GM12878 (cell line): ENCODE measurements around the gene ACSS1. TPM values are rescaled to one million over a fixed set of nuclear protein-coding genes. Genes with fewer than 3 reads are reported as not detected.

Experiments
- ATAC-seq: fragments of 200-7000 bp; cut with Tn5 transposase; 3 replicates; pipeline ENCODE4 v1.9.1; 2020; ENCODE audit warnings: mild to moderate bottlenecking, moderate library complexity
- BruUV-seq: library from RNA; stranded (reverse); fragments of 400-500 nt; replicated peaks from 2 replicates; lab custom pipeline; 2021; lab: Mats Ljungman, UMichigan
- CTCF ChIA-PET: fragments of 300-600 bp; sonication (Branson Sonifier 250); formaldehyde crosslinking; extraction: SDS; loops from one replicate; lab custom pipeline; 2021; ENCODE audit warnings: inconsistent platforms; lab: Yijun Ruan, JAX
- POLR2A ChIA-PET: fragments of 350-600 bp; formaldehyde crosslinking; extraction: SDS; loops from one replicate; lab custom pipeline; 2021; ENCODE audit warnings: inconsistent platforms; lab: Charles Lee
- RAD21 ChIA-PET: fragments of 300-600 bp; sonication (Branson Sonifier 250); formaldehyde crosslinking; loops from one replicate; lab custom pipeline; 2023; ENCODE audit warnings: antibody characterized with exemption; ENCODE audit not compliant: unreplicated experiment; lab: Charles Lee
- SMC1A ChIA-PET: fragments of 300-600 bp; sonication (Branson Sonifier 250); formaldehyde crosslinking; loops from one replicate; lab custom pipeline; 2023; ENCODE audit not compliant: unreplicated experiment, uncharacterized antibody; lab: Charles Lee
- DNase-seq: peaks from one replicate; pipeline ENCODE4 v3.0.0-alpha.2; 2011; ENCODE audit warnings: low read depth, low spot score
- FAIRE-seq: peaks from 3 replicates; lab custom pipeline; 2011; peaks lifted over from hg19 to GRCh38; lab: Jason Lieb, UNC
- H2AFZ ChIP-seq: 2 replicates; pipeline ENCODE4 v1.6.0; 2011; ENCODE audit warnings: low read depth, low read length, control low read depth; ENCODE audit not compliant: control insufficient read depth
- H3K27ac ChIP-seq: 2 replicates; pipeline ENCODE4 v1.5.1; 2011; ENCODE audit warnings: control low read depth; ENCODE audit not compliant: control insufficient read depth, insufficient read depth
- H3K27me3 ChIP-seq, 2 experiments: replicated peaks in 1 of 2; 2 replicates each; pipeline versions ENCODE4 v1.6.0 to v1.6.1; 2011; ENCODE audit warnings: low read length in 1 of 2; ENCODE audit not compliant: control insufficient read depth in 2 of 2, insufficient read depth in 2 of 2
- H3K36me3 ChIP-seq, 2 experiments: 2 replicates each; pipeline ENCODE4 v1.5.1; 2011; ENCODE audit warnings: low read length in 1 of 2; ENCODE audit not compliant: control insufficient read depth in 2 of 2, insufficient read depth in 2 of 2
- H3K4me1 ChIP-seq: 2 replicates; pipeline ENCODE4 v1.6.1; 2011; ENCODE audit warnings: mild to moderate bottlenecking, low read length, moderate library complexity, mixed read lengths; ENCODE audit not compliant: control insufficient read depth, insufficient read depth
- H3K4me2 ChIP-seq: 2 replicates; pipeline ENCODE4 v1.6.0; 2011; ENCODE audit warnings: control low read depth; ENCODE audit not compliant: control insufficient read depth, insufficient read depth
- H3K4me3 ChIP-seq: fragments of 200-600 bp; sonication (generic); 2 replicates; pipeline ENCODE4 v1.5.1; 2016
- H3K79me2 ChIP-seq: 2 replicates; pipeline ENCODE4 v1.6.0; 2011; ENCODE audit warnings: low read length; ENCODE audit not compliant: control insufficient read depth, insufficient read depth
- H3K9ac ChIP-seq: 2 replicates; pipeline ENCODE4 v1.8.0; 2011; ENCODE audit warnings: low read length, control low read depth, mixed read lengths; ENCODE audit not compliant: control insufficient read depth, insufficient read depth
- H3K9me3 ChIP-seq: replicated peaks from 3 replicates; pipeline ENCODE4 v1.5.1; 2011; ENCODE audit warnings: mild to moderate bottlenecking, low read length; ENCODE audit not compliant: control insufficient read depth, insufficient read depth
- H4K20me1 ChIP-seq: 2 replicates; pipeline ENCODE4 v1.6.0; 2011; ENCODE audit not compliant: control insufficient read depth, insufficient read depth
- ASH2L ChIP-seq: fragments of 300-600, 200-600 bp; sonication (generic); IDR thresholded peaks from 2 replicates; pipeline ENCODE4 v1.6.1; 2017; ENCODE audit warnings: low read depth, mild to moderate bottlenecking, borderline replicate concordance
- BCL11A ChIP-seq: IDR thresholded peaks from 2 replicates; pipeline ENCODE4 v1.6.1; 2011; ENCODE audit warnings: low read depth, low read length
- BHLHE40 ChIP-seq, 2 experiments: fragments of 450-650 bp in 1 of 2; IDR thresholded peaks; 2 replicates each; pipeline ENCODE4 v1.6.1; 2011 to 2017; ENCODE audit warnings: low read depth in 2 of 2, borderline replicate concordance in 1 of 2, improper control_type of control experiment in 1 of 2, low read length in 1 of 2, mild to moderate bottlenecking in 1 of 2
- CBX5 ChIP-seq: sonication (generic); IDR thresholded peaks from 2 replicates; pipeline ENCODE4 v1.6.1; 2016; ENCODE audit warnings: low read depth, moderate library complexity, mild to moderate bottlenecking, inconsistent platforms
- JUNB ChIP-seq: IDR thresholded peaks from 2 replicates; pipeline ENCODE4 v1.6.1; 2016; ENCODE audit warnings: antibody characterized with exemption, mild to moderate bottlenecking
- KAT2A ChIP-seq: conservative IDR thresholded peaks from 2 replicates; pipeline ENCODE4 v1.6.1; 2011; ENCODE audit warnings: low read depth, low read length; ENCODE audit not compliant: control insufficient read depth
- LARP7 ChIP-seq: fragments of 450-650 bp; IDR thresholded peaks from 2 replicates; pipeline ENCODE4 v1.6.1; 2017; ENCODE audit warnings: mild to moderate bottlenecking
- MLLT1 ChIP-seq: fragments of 450-650 bp; IDR thresholded peaks from 2 replicates; pipeline ENCODE4 v1.6.1; 2016; ENCODE audit warnings: mild to moderate bottlenecking
- NFYA ChIP-seq: IDR thresholded peaks from 2 replicates; pipeline ENCODE4 v1.6.1; 2011; ENCODE audit warnings: low read depth, mild to moderate bottlenecking, low read length, improper control_type of control experiment, borderline replicate concordance
- NFYB ChIP-seq: IDR thresholded peaks from 2 replicates; pipeline ENCODE4 v1.6.1; 2011; ENCODE audit warnings: low read depth, mild to moderate bottlenecking, low read length, improper control_type of control experiment, moderate library complexity; ENCODE audit not compliant: insufficient read depth
- NKRF ChIP-seq: fragments of 450-650 bp; conservative IDR thresholded peaks from 2 replicates; pipeline ENCODE4 v1.6.1; 2017; ENCODE audit warnings: mild to moderate bottlenecking, moderate library complexity
- POLR2A ChIP-seq: IDR thresholded peaks from 2 replicates; pipeline ENCODE4 v1.6.1; 2011; ENCODE audit warnings: low read depth, mild to moderate bottlenecking, low read length
- SMAD1 ChIP-seq: fragments of 450-650 bp; IDR thresholded peaks from 2 replicates; pipeline ENCODE4 v1.6.1; 2018; ENCODE audit warnings: mild to moderate bottlenecking, low read depth; ENCODE audit not compliant: partially characterized antibody
- SRF ChIP-seq, 2 experiments: IDR thresholded peaks; 2 replicates each; pipeline ENCODE4 v1.6.1; 2011; ENCODE audit warnings: low read depth in 2 of 2, low read length in 2 of 2, mild to moderate bottlenecking in 1 of 2, moderate library complexity in 1 of 2
- TCF7 ChIP-seq: IDR thresholded peaks from 2 replicates; pipeline ENCODE4 v1.6.1; 2014; ENCODE audit warnings: antibody characterized with exemption, borderline replicate concordance
- USF2 ChIP-seq: IDR thresholded peaks from 2 replicates; pipeline ENCODE4 v1.6.1; 2011; ENCODE audit warnings: low read depth, low read length, improper control_type of control experiment, borderline replicate concordance
- ZBTB11 ChIP-seq: fragments of 450-650 bp; formaldehyde crosslinking; IDR thresholded peaks from 2 replicates; pipeline ENCODE4 v1.5.0; 2022; ENCODE audit warnings: mild to moderate bottlenecking, missing genetic modification characterization
- WGBS: methylation state at CpG from one replicate; pipeline ENCODE4 v1.1.6; 2016; ENCODE audit warnings: low lambda C conversion rate; ENCODE audit not compliant: insufficient replicate concordance, insufficient coverage; ENCODE audit errors: missing lambda C conversion rate; 5-methylcytosine and 5-hydroxymethylcytosine counted together
- in situ Hi-C: fragments of 300-500 bp; cut with MboI; formaldehyde crosslinking; loops from 9 replicates; pipeline ENCODE4 v1.14.3; 2018; ENCODE audit warnings: mixed read lengths
- intact Hi-C: fragments of 100-400 bp; cut with micrococcal nuclease; formaldehyde crosslinking; loops from one replicate; pipeline ENCODE4 v1.14.2; 2022; ENCODE audit not compliant: unreplicated experiment
- polyA plus RNA-seq, 11 experiments: library from polyadenylated mRNA; depleted of rRNA in 4 of 11; unstranded in 6 of 11; stranded (reverse) in 5 of 11; fragments of >200 nt; fragmentation: Nextera tagmentation in 4 of 11; fragmentation: Illumina TruSeq in 1 of 11; extraction: Ambion mirVana in 4 of 11; extraction: Trizol in 1 of 11; gene quantifications; 1 replicate in 1 of 11; 2 replicates in 10 of 11; pipeline versions ENCODE4 v1.2.1 to v1.2.3, GENCODE V29; 2011 to 2016; ENCODE audit warnings: inconsistent platforms in 2 of 11, missing spikeins in 2 of 11, low read depth in 1 of 11
- total RNA-seq, 4 experiments: library from RNA; depleted of rRNA in 3 of 4; stranded (reverse); fragments of >200 nt in 3 of 4; fragmentation: Illumina TruSeq in 1 of 4; extraction: Trizol in 1 of 4; gene quantifications; 2 replicates each; pipeline versions ENCODE4 v1.2.1 to v1.2.3, GENCODE V29; 2013 to 2021

Gene ACSS1
- total and polyA plus RNA-seq, 10 of the 15 experiments (the other 5 are each of a cell fraction or from before 2014, with no cell fraction given): 1.3 to 44.9 (median 31.1) TPM

GRCh38 chr20:24984961-24985640, 72.8 kb downstream of the ACSS1 start:
- H3K36me3 ChIP-seq: peaks cover 6 to 10% of the 10 kb centered on the region in 2 experiments
- in situ Hi-C loops (no loop called here), intact Hi-C loops (no loop called here)
- peaks cover 18% of the 10 kb centered on the region for H3K79me2 ChIP-seq
- H2AFZ ChIP-seq: no peak overlapping the region
- H3K27ac ChIP-seq: no peak overlapping the region
- H3K27me3 ChIP-seq: no peaks in the 10 kb centered on the region
- CTCF ChIA-PET: no interaction called here
- 0 out of 2 replicates have a peak, but pooled peaks cover 4% of the 10 kb centered on the region for H3K4me1 ChIP-seq
- POLR2A ChIA-PET: no interaction called here
- no peak overlapping the region for H3K9ac ChIP-seq
- H3K4me3 ChIP-seq: no peak overlapping the region
- H4K20me1 ChIP-seq: no peaks in the 10 kb centered on the region
- 84% methylated on average over 3 of the region's 3 CpGs for WGBS
- DNase-seq (no peak), FAIRE-seq (no peak), ATAC-seq (peak; percentile 63)
- peaks cover 6% of the 10 kb centered on the region; the same call in 2 of the 3 replicates for H3K9me3 ChIP-seq
- SMC1A ChIA-PET: interaction anchor here (1.7 to 1.9 kb wide), 2 partner anchors 9 to 77 kb away, joined by 4 to 5 read pairs; no protein-coding TSS in a partner anchor
- no TSS peak for BruUV-seq
- H3K4me2 ChIP-seq: no peak overlapping the region
- RAD21 ChIA-PET: no interaction called here
- no peak for TF ChIP-seq NKRF
- no peak for TF ChIP-seq ASH2L
- TF ChIP-seq SRF (IDR thresholded peaks at IDR 0.05; ENCODE audit: low read depth in 2 of 2, low read length in 2 of 2): no peak
- no peak for TF ChIP-seq CBX5
- no peak for TF ChIP-seq POLR2A
- TF ChIP-seq JUNB: no peak
- no peak for TF ChIP-seq MLLT1
- no peak for TF ChIP-seq USF2
- TF ChIP-seq BHLHE40 (IDR thresholded peaks at IDR 0.05; ENCODE audit: borderline replicate concordance in 1 of 2, low read depth in 2 of 2, low read length in 1 of 2): no peak
- no peak for TF ChIP-seq ZBTB11 (CRISPR knock-in tag)
- TF ChIP-seq BCL11A: no peak
- TF ChIP-seq TCF7: no peak
- TF ChIP-seq NFYA: no peak
- no peak for TF ChIP-seq LARP7
- TF ChIP-seq SMAD1: no peak
- no peak for TF ChIP-seq KAT2A
- TF ChIP-seq NFYB: no peak
